H1 (cell line): ENCODE data around the gene DCTN3. TPM values are rescaled to one million over a fixed set of nuclear protein-coding genes. Genes with fewer than 3 reads are reported as not detected.

Source experiments
- CHD7 ChIP-seq: fragments of 300-600 bp; sonication (generic); IDR thresholded peaks from 2 replicates; pipeline ENCODE4 v1.7.1; 2012; ENCODE audit warnings: low read length, moderate library complexity, mild to moderate bottlenecking, inconsistent platforms; ENCODE audit not compliant: insufficient replicate concordance
- polyA plus RNA-seq, 7 experiments: library from polyadenylated mRNA; depleted of rRNA in 3 of 7; stranded (reverse) in 5 of 7; unstranded in 2 of 7; fragments of >200 nt in 5 of 7; fragments of 200-250 nt in 2 of 7; gene quantifications; 1 replicate in 5 of 7; 2 replicates in 1 of 7; 4 replicates in 1 of 7; pipeline versions ENCODE4 v1.2.1 to v1.2.3, GENCODE V29; 2011 to 2013; ENCODE audit warnings: missing spikeins in 2 of 7, mixed read lengths in 2 of 7
- total RNA-seq: library from RNA; stranded (reverse); fragmentation: NEBNext Ultra II Directional; extraction: Animal tissue kit (Norgen Biotek cat#: 25700); gene quantifications from 2 replicates; pipeline ENCODE4 v1.2.1, GENCODE V29; 2021

The DCTN3 gene
- total and polyA plus RNA-seq, 2 of the 8 experiments (the other 6 are each of a cell fraction or from before 2014, with no cell fraction given): 25.6 to 39.2 TPM

GRCh38 chr9:34570376-34570775, 49.9 kb downstream of the DCTN3 start (continued):
- TF ChIP-seq CHD7: no peak
